ENCODE results near the gene THOC7. TPM values are rescaled to one million over a fixed set of nuclear protein-coding genes. Genes with fewer than 3 reads are reported as not detected.

THOC7 gene
- 96.2 and 98.7 TPM in 2 replicates for total RNA-seq (2014; rRNA removed; shearing (Covaris generic); ENCODE audit: low replicate concordance)

DNA sequence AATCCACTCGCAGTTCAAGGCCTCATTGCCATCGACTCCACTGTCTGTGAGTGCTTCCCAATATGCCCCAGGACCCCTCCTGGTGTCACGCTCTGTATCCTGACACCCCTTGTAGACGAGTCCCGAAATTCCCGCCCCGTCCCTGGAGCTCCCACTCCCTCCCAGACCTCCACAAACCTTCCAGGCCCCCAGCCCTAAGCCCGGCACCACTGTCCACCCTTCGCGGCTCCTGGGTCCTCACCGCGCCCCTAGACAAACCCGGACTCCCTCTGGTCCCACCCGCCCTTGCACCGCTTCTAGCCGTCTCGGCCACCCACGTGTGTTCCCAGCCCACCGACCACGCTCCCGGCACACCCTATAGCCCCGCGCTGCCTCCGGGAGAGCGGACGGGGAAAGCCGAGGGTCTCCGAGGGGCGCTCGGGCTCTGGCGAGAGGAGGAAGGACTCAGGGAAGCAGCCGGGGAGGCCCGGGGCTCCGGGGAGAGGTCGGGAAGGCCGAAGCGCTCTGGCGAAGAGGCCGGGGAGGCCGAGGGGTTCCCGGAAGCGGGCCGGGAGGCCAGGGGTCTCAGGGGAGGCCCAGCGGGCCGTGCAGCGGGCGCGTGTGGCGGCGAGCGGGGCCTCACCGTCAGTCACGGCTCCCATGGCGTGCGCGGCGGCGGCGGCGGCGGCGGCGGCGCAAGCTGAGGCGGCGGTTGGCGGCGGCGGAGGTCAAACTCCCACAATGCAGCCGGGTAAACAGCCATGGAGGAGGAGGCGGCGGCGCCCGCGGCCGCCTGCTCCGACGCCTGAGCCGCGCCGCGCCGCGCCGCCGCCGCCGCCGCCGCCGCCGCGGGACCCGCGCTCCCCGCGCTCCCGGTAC is at the start of gene THOC7, which contains the start of gene ATXN7:
TSS of gene THOC7 (minus strand) at position 656 of the 858 bp plus-strand sequence. CDS start at position 641, 15 bp downstream.
TSS of gene ATXN7 (plus strand) at position 718 of the 858 bp plus-strand sequence. CDS start 48,732 bp downstream, outside the sequence.
- no peaks in the 10 kb centered on the region for H4K20me1 ChIP-seq (ENCODE audit: insufficient read depth, low read depth, low read length)
- H3K9me2 ChIP-seq (replicated peaks; ENCODE audit: insufficient read depth, low read length) = no peaks in the 10 kb centered on the region
- peak within 1 kb of the TSS; percentile 52; the same call in 1 of the 2 replicates for H2AFZ ChIP-seq (ENCODE audit: low read length)
- DNase-seq = peak; percentile 84
- peak within 1 kb of the TSS; percentile 91 for H3K9ac ChIP-seq (ENCODE audit: low read length)
- peak within 1 kb of the TSS; percentile 90 for H3K4me2 ChIP-seq (ENCODE audit: low read depth, low read length, poor library complexity, severe bottlenecking)
- H3K27me3 ChIP-seq (ENCODE audit: low read length) = no peaks in the 10 kb centered on the region
- peaks cover 95% of the 10 kb centered on the region for H3K79me2 ChIP-seq (ENCODE audit: low read length)
- peaks cover 10% of the 10 kb centered on the region; the same call in 1 of the 2 replicates for H3K36me3 ChIP-seq (ENCODE audit: insufficient read depth, low read length)
- peak within 1 kb of the TSS; percentile 80 for H3K27ac ChIP-seq (ENCODE audit: low read length)
- peak within 1 kb of the TSS; percentile 95 for H3K4me3 ChIP-seq (ENCODE audit: low read length)
- peaks cover 61% of the 10 kb centered on the region for H3K4me1 ChIP-seq (ENCODE audit: low read length)
- no peaks in the 10 kb centered on the region for H3K9me3 ChIP-seq (ENCODE audit: low read length)

DNA sequence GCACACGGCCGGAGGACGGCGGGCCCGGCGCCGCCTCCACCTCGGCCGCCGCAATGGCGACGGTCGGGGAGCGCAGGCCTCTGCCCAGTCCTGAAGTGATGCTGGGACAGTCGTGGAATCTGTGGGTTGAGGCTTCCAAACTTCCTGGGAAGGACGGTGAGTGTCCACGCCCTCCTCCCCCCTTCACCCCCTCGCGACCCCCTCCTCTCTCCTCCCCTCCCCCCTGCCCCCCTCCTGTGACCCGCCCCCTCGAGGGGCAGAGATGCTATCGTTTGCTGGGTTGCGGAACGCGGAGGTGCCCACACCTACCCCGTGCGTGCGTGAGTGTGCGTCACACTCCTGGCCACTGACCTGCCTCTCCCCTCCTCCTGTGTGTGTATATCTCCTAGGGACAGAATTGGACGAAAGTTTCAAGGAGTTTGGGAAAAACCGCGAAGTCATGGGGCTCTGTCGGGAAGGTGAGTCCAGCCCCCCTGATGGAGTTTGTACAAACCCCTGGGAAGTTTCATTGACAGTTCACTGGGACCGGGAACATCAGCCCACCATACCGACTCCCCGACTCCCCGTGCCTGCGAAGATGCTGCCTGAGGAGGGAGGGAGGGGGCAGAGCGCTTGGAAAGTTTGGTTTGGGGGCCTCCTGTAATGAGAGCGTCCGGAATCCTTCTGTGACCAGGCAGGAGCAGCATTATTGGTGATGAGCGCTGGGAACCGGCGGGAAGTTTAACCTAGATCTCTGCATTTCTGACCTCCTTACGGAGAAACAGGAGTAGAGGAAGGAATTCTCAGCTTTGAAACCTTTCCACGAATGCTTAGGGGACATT is 49.4 kb upstream of the THOC7 start:
- Histone ChIP-seq H4K20me1 (ENCODE audit: insufficient read depth, low read depth, low read length) (no peaks in the 10 kb centered on the region), H3K79me2 (ENCODE audit: low read length) (peaks cover 94% of the 10 kb centered on the region), H3K4me3 (ENCODE audit: low read length) (peak overlapping the region; percentile 83), H3K9me3 (ENCODE audit: low read length) (no peaks in the 10 kb centered on the region), H3K9ac (ENCODE audit: low read length) (peak overlapping the region; percentile 84), H3K9me2 (replicated peaks; ENCODE audit: insufficient read depth, low read length) (no peaks in the 10 kb centered on the region), H2AFZ (ENCODE audit: low read length) (no peak overlapping the region), H3K36me3 (ENCODE audit: insufficient read depth, low read length) (peaks cover 46% of the 10 kb centered on the region), H3K27ac (ENCODE audit: low read length) (0 out of 2 replicates have a peak overlapping the region, but pooled peaks have one; percentile 18), H3K27me3 (ENCODE audit: low read length) (no peaks in the 10 kb centered on the region), H3K4me1 (ENCODE audit: low read length) (peaks cover 53% of the 10 kb centered on the region), H3K4me2 (ENCODE audit: low read depth, low read length, poor library complexity, severe bottlenecking) (peak overlapping the region; percentile 83)
- DNase-seq = peak; percentile 68

DNA sequence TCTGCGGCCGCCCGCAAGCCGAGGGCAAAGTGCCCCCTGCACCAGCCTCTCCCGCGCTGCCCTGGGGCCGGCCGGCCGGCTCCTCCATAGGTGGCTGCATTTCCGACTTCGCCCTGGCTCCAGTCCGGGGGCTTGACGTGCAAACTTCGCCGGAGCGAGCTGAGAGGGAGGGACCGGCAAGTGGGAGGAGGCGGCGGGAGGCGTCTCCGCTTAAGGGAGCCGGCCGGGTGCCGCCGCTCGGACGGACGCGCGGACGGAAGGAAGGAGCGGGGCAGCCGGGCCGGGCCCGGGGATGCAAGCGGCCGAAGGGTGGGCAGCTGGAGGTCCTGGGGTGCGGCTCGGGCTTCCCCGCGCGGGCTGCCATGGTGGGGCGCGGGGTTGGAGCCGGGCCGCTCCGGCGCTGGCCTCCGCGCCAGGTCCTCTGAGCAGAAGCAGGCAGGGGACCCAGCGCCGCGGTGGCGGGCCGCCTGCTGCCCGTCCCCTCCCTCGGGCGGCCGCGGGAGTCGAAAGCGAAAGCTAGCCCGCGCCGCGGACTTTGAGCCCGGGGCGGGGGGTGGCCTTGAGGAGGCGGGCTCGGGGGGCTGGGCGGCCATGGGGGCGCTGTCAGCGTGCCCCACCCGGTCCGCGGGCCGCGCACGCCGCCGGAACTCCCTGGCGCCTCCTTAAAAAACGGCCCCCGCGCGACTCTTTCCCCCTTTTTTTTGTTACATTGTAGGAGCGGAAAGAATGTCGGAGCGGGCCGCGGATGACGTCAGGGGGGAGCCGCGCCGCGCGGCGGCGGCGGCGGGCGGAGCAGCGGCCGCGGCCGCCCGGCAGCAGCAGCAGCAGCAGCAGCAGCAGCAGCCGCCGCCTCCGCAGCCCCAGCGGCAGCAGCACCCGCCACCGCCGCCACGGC is 48.5 kb upstream of the THOC7 start, which contains the start of gene SCAANT1:
TSS of gene SCAANT1 (minus strand) at position 511 of the 895 bp plus-strand sequence.
- Histone ChIP-seq H3K4me2 (ENCODE audit: low read depth, low read length, poor library complexity, severe bottlenecking) (peak within 1 kb of the TSS; percentile 87), H3K4me1 (ENCODE audit: low read length) (peaks cover 50% of the 10 kb centered on the region), H3K9me3 (ENCODE audit: low read length) (no peaks in the 10 kb centered on the region), H2AFZ (ENCODE audit: low read length) (no peak within 1 kb of the TSS; the same call in 1 of the 2 replicates), H3K36me3 (ENCODE audit: insufficient read depth, low read length) (peaks cover 39% of the 10 kb centered on the region), H3K9me2 (replicated peaks; ENCODE audit: insufficient read depth, low read length) (no peaks in the 10 kb centered on the region), H3K4me3 (ENCODE audit: low read length) (peak within 1 kb of the TSS; percentile 83), H4K20me1 (ENCODE audit: insufficient read depth, low read depth, low read length) (no peaks in the 10 kb centered on the region), H3K79me2 (ENCODE audit: low read length) (peaks cover 89% of the 10 kb centered on the region), H3K27me3 (ENCODE audit: low read length) (no peaks in the 10 kb centered on the region), H3K27ac (ENCODE audit: low read length) (peak within 1 kb of the TSS; percentile 66), H3K9ac (ENCODE audit: low read length) (peak within 1 kb of the TSS; percentile 84)
- peak; percentile 93 for DNase-seq

DNA sequence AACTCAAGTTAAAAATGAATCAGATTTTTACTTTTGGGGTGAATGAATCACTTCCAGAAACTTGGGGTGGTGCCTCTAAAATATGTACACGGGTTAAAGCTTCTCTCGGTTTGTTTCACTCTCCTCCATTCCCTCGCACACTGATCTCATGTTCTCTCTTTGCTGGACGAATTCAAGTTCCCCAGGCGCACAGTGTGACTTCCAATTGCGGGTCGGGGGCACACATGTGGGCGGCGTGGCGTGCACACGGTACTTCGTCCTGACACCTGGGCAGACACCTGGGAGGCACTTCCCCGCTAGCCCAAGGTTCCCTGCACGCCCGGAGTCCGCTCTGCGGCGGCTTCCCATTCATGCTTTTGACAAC is 47.9 kb upstream of the THOC7 start:
- H3K27me3 ChIP-seq (ENCODE audit: low read length) = no peaks in the 10 kb centered on the region
- DNase-seq = peak; percentile 85
- no peaks in the 10 kb centered on the region for H4K20me1 ChIP-seq (ENCODE audit: insufficient read depth, low read depth, low read length)
- H3K79me2 ChIP-seq (ENCODE audit: low read length) = peaks cover 89% of the 10 kb centered on the region
- H3K27ac ChIP-seq (ENCODE audit: low read length) = peak overlapping the region; percentile 66
- no peaks in the 10 kb centered on the region for H3K9me3 ChIP-seq (ENCODE audit: low read length)
- H3K4me3 ChIP-seq (ENCODE audit: low read length) = peak overlapping the region; percentile 83
- peaks cover 52% of the 10 kb centered on the region for H3K4me1 ChIP-seq (ENCODE audit: low read length)
- H3K4me2 ChIP-seq (ENCODE audit: low read depth, low read length, poor library complexity, severe bottlenecking) = peak overlapping the region; percentile 87
- H3K36me3 ChIP-seq (ENCODE audit: insufficient read depth, low read length) = peaks cover 39% of the 10 kb centered on the region
- H3K9me2 ChIP-seq (replicated peaks; ENCODE audit: insufficient read depth, low read length) = no peaks in the 10 kb centered on the region
- no peak overlapping the region; the same call in 1 of the 2 replicates for H2AFZ ChIP-seq (ENCODE audit: low read length)
- peak overlapping the region; percentile 84 for H3K9ac ChIP-seq (ENCODE audit: low read length)

DNA sequence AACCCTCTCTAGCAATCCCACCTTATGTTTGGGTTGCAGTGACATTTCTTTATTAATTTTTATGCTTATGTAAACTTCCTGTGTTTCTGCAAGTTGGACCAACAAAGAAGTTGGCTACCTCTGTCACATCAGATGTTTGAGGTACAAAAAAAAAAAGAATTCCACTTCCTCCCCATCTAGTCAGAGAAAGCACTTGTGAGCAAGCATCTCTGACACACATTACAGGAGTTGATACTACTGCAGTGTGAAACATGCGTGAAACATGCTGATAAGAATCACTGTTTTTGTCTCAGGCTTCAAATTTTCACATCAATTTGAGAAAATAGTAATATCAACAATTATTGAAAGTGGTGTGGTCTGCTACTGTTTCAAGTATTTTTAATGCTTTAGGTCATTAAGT is 47.3 kb upstream of the THOC7 start:
- no peaks in the 10 kb centered on the region for H4K20me1 ChIP-seq (ENCODE audit: insufficient read depth, low read depth, low read length)
- H3K4me1 ChIP-seq (ENCODE audit: low read length) = peaks cover 51% of the 10 kb centered on the region
- H3K9ac ChIP-seq (ENCODE audit: low read length) = peak overlapping the region; percentile 84
- H3K27ac ChIP-seq (ENCODE audit: low read length) = peak overlapping the region; percentile 66
- peaks cover 89% of the 10 kb centered on the region for H3K79me2 ChIP-seq (ENCODE audit: low read length)
- H3K36me3 ChIP-seq (ENCODE audit: insufficient read depth, low read length) = peaks cover 33% of the 10 kb centered on the region
- peak overlapping the region; percentile 87 for H3K4me2 ChIP-seq (ENCODE audit: low read depth, low read length, poor library complexity, severe bottlenecking)
- H3K4me3 ChIP-seq (ENCODE audit: low read length) = peak overlapping the region; percentile 83
- H3K9me3 ChIP-seq (ENCODE audit: low read length) = no peaks in the 10 kb centered on the region
- no peaks in the 10 kb centered on the region for H3K27me3 ChIP-seq (ENCODE audit: low read length)
- H3K9me2 ChIP-seq (replicated peaks; ENCODE audit: insufficient read depth, low read length) = no peaks in the 10 kb centered on the region
- peak; percentile 61 for DNase-seq
- no peak overlapping the region for H2AFZ ChIP-seq (ENCODE audit: low read length)

DNA sequence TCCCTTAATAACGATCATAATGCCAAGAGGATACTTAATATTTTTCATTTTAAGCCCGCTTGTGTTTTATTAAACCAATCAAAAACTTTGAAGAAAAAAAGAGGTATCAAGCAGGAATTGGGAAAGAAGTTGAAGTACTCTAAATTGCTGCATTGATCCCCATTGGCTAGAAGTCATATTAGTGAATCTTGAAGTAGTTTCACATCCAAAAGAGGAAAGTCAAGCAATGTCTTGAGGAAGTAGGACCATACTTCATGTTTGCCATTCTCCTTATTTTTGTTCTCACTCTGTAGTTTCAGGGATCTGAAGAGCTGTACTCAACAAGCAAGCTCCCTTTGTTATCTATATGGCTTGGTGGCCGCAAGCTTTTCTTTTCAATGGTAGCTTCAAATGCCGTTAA is 46.4 kb upstream of the THOC7 start:
- Histone ChIP-seq H3K27me3 (ENCODE audit: low read length) (no peaks in the 10 kb centered on the region), H3K4me1 (ENCODE audit: low read length) (peaks cover 51% of the 10 kb centered on the region), H2AFZ (ENCODE audit: low read length) (no peak overlapping the region), H3K36me3 (ENCODE audit: insufficient read depth, low read length) (peaks cover 24% of the 10 kb centered on the region), H3K79me2 (ENCODE audit: low read length) (peaks cover 86% of the 10 kb centered on the region), H3K9ac (ENCODE audit: low read length) (peak overlapping the region; percentile 84; the same call in 1 of the 2 replicates), H3K9me2 (replicated peaks; ENCODE audit: insufficient read depth, low read length) (no peaks in the 10 kb centered on the region), H3K4me2 (ENCODE audit: low read depth, low read length, poor library complexity, severe bottlenecking) (peak overlapping the region; percentile 87), H3K9me3 (ENCODE audit: low read length) (no peaks in the 10 kb centered on the region), H3K4me3 (ENCODE audit: low read length) (0 out of 2 replicates have a peak overlapping the region, but pooled peaks have one; percentile 83), H4K20me1 (ENCODE audit: insufficient read depth, low read depth, low read length) (no peaks in the 10 kb centered on the region), H3K27ac (ENCODE audit: low read length) (peak overlapping the region; percentile 66)
- no peak for DNase-seq

DNA sequence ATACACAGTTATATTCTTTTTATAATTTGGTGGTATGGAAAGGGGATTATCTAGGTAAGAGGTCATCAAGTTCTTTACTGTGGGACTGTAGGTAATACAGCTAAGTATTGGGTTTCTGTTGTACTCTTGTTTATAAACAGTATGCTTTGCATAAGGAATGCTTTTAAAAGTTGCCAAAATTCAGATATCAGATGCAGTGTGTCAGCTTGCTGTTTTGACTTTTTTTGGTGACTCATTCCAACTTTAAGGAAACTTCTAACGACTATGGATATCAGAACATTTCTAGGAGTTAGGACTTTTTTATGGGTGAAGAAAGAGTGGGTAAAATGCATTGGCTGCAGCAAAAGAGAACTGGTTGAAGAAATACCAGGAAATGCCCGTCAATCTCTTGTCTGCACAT is 45.8 kb upstream of the THOC7 start:
- no peak overlapping the region for H3K4me3 ChIP-seq (ENCODE audit: low read length)
- no peak for DNase-seq
- no peaks in the 10 kb centered on the region for H3K9me3 ChIP-seq (ENCODE audit: low read length)
- peaks cover 51% of the 10 kb centered on the region for H3K4me1 ChIP-seq (ENCODE audit: low read length)
- no peaks in the 10 kb centered on the region for H3K9me2 ChIP-seq (replicated peaks; ENCODE audit: insufficient read depth, low read length)
- no peak overlapping the region for H3K9ac ChIP-seq (ENCODE audit: low read length)
- H3K79me2 ChIP-seq (ENCODE audit: low read length) = peaks cover 85% of the 10 kb centered on the region
- H3K27ac ChIP-seq (ENCODE audit: low read length) = peak overlapping the region; percentile 66; the same call in 1 of the 2 replicates
- peak overlapping the region; percentile 87 for H3K4me2 ChIP-seq (ENCODE audit: low read depth, low read length, poor library complexity, severe bottlenecking)
- no peaks in the 10 kb centered on the region for H3K27me3 ChIP-seq (ENCODE audit: low read length)
- peaks cover 18% of the 10 kb centered on the region; the same call in 1 of the 2 replicates for H3K36me3 ChIP-seq (ENCODE audit: insufficient read depth, low read length)
- no peaks in the 10 kb centered on the region for H4K20me1 ChIP-seq (ENCODE audit: insufficient read depth, low read depth, low read length)
- no peak overlapping the region for H2AFZ ChIP-seq (ENCODE audit: low read length)

Data from Karpas-422 (cell line).